Measurements from ENCODE around the gene EHBP1. TPM values are rescaled to one million over a fixed set of nuclear protein-coding genes. Genes with fewer than 3 reads are reported as not detected.

Gene EHBP1
- total RNA-seq, 2 donors from 2014 or later: 28.4 to 67.7 TPM

GRCh38 chr2:63041592-63041991, 336.1 kb downstream of the EHBP1 start:
- ATAC-seq (ENCODE audit: insufficient number of reproducible peaks, low FRiP score, low read depth) (no peak), DNase-seq (ENCODE audit: low spot score) (no peak)
- Histone ChIP-seq H3K36me3 (peaks cover 7% of the 10 kb centered on the region), H3K9me3 (no peaks in the 10 kb centered on the region), H3K27me3 (replicated peaks; ENCODE audit: insufficient read depth) (no peaks in the 10 kb centered on the region), H3K4me3 (no peak overlapping the region), H3K27ac (no peak overlapping the region), H3K4me1 (ENCODE audit: control insufficient read depth in 1 of 2, low read depth in 2 of 2) (no peaks in the 10 kb centered on the region)
- TF ChIP-seq CTCF (IDR thresholded peaks at IDR 0.05): no peak

GRCh38 chr2:63044362-63045327, 339.1 kb downstream of the EHBP1 start:
- H3K9me3 ChIP-seq: no peaks in the 10 kb centered on the region
- H3K4me1 ChIP-seq (ENCODE audit: control insufficient read depth in 1 of 2, low read depth in 2 of 2): peaks cover 7 to 20% of the 10 kb centered on the region in 2 donors
- peaks cover 24% of the 10 kb centered on the region for H3K27me3 ChIP-seq (replicated peaks; ENCODE audit: insufficient read depth)
- DNase-seq (ENCODE audit: low spot score) (no peak), ATAC-seq (ENCODE audit: insufficient number of reproducible peaks, low FRiP score, low read depth) (no peak)
- H3K36me3 ChIP-seq: peaks cover 7% of the 10 kb centered on the region
- no peak overlapping the region for H3K27ac ChIP-seq
- TF ChIP-seq CTCF (IDR thresholded peaks at IDR 0.05): no peak
- no peak overlapping the region for H3K4me3 ChIP-seq

- H3K4me3 ChIP-seq: no peak overlapping the region
- DNase-seq (ENCODE audit: low spot score) (no peak), ATAC-seq (ENCODE audit: insufficient number of reproducible peaks, low FRiP score, low read depth) (no peak)
- H3K27ac ChIP-seq: no peak overlapping the region
- H3K9me3 ChIP-seq: no peaks in the 10 kb centered on the region
- no peak for TF ChIP-seq CTCF (IDR thresholded peaks at IDR 0.05)
- peaks cover 25% of the 10 kb centered on the region for H3K27me3 ChIP-seq (replicated peaks; ENCODE audit: insufficient read depth)
- peaks cover 7% of the 10 kb centered on the region for H3K36me3 ChIP-seq
- peaks cover 20 to 34% of the 10 kb centered on the region in 2 donors for H3K4me1 ChIP-seq (ENCODE audit: control insufficient read depth in 1 of 2, low read depth in 2 of 2)
These were observed 341.0 kb downstream of the EHBP1 start for GRCh38 chr2:63046552-63046951.

- Histone ChIP-seq H3K27me3 (replicated peaks; ENCODE audit: insufficient read depth) (peaks cover 25% of the 10 kb centered on the region), H3K4me3 (no peak overlapping the region)
- no peak for DNase-seq (ENCODE audit: low spot score)
These were observed 341.4 kb downstream of the EHBP1 start for GRCh38 chr2:63046961-63047320.

More at GRCh38 chr2:63046961-63047320, 341.4 kb downstream of the EHBP1 start:
- H3K27ac ChIP-seq: no peak overlapping the region
- no peaks in the 10 kb centered on the region for H3K9me3 ChIP-seq
- peaks cover 7% of the 10 kb centered on the region for H3K36me3 ChIP-seq
- peaks cover 20 to 34% of the 10 kb centered on the region in 2 donors for H3K4me1 ChIP-seq (ENCODE audit: control insufficient read depth in 1 of 2, low read depth in 2 of 2)
- no peak for ATAC-seq (ENCODE audit: insufficient number of reproducible peaks, low FRiP score, low read depth)
- no peak for TF ChIP-seq CTCF (IDR thresholded peaks at IDR 0.05)

Measured in thoracic aorta (tissue), 2 donors.